ENCODE results near the gene STAT3. TPM values are rescaled to one million over a fixed set of nuclear protein-coding genes. Genes with fewer than 3 reads are reported as not detected.

Gene STAT3
- total and polyA plus RNA-seq, 9 of the 15 experiments (the other 6 are each of a cell fraction or from before 2014, with no cell fraction given), result 90.0 to 179 (median 114) TPM

DNA sequence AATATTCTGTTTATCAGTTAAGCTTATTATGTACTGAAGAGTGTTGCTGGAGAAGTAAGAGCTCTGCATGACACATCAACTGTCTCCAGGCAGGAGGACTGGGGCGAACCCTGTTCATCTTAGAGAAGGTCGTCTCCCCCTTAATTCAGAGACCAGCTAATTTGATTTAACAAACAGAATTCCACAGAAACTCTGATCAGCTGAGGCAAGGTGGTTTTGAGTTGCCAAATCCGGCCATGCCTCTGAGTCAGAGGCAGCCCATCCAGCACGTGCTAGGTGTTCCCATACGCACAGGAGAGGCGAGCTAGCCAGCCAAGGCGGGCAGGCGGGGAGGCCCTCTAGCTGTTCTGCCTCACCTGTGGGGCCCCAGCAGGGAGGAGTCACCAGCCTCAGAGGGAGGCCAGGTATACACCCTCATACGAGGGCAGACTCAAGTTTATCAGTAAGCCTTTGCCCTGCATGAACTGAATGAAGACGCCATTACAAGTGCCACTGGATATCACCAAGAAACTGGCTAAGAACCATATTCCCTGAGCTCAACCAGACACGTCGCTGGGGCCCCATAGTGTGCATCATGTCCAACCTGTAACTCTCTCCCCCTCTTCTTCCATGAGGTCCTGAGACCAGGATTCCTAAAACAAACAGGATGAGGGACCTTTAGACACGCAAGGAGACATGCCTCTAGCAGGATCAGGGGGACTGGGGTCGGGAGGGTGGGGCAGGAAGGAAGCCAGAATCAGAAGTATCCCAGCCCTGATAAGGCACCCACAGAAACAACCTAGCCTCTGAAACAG, 74.3 kb downstream of the STAT3 start (continued):
- TF ChIP-seq, protein P1, sequence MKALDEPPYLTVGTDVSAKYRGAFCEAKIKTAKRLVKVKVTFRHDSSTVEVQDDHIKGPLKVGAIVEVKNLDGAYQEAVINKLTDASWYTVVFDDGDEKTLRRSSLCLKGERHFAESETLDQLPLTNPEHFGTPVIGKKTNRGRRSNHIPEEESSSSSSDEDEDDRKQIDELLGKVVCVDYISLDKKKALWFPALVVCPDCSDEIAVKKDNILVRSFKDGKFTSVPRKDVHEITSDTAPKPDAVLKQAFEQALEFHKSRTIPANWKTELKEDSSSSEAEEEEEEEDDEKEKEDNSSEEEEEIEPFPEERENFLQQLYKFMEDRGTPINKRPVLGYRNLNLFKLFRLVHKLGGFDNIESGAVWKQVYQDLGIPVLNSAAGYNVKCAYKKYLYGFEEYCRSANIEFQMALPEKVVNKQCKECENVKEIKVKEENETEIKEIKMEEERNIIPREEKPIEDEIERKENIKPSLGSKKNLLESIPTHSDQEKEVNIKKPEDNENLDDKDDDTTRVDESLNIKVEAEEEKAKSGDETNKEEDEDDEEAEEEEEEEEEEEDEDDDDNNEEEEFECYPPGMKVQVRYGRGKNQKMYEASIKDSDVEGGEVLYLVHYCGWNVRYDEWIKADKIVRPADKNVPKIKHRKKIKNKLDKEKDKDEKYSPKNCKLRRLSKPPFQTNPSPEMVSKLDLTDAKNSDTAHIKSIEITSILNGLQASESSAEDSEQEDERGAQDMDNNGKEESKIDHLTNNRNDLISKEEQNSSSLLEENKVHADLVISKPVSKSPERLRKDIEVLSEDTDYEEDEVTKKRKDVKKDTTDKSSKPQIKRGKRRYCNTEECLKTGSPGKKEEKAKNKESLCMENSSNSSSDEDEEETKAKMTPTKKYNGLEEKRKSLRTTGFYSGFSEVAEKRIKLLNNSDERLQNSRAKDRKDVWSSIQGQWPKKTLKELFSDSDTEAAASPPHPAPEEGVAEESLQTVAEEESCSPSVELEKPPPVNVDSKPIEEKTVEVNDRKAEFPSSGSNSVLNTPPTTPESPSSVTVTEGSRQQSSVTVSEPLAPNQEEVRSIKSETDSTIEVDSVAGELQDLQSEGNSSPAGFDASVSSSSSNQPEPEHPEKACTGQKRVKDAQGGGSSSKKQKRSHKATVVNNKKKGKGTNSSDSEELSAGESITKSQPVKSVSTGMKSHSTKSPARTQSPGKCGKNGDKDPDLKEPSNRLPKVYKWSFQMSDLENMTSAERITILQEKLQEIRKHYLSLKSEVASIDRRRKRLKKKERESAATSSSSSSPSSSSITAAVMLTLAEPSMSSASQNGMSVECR (CRISPR knock-in tag; IDR thresholded peaks at IDR 0.05), result no peak
- TF ChIP-seq ZNF76 (CRISPR knock-in tag; IDR thresholded peaks at IDR 0.05; ENCODE audit: borderline replicate concordance) (peak; percentile 95), HIVEP1 (CRISPR knock-in tag; IDR thresholded peaks at IDR 0.05) (no peak), NFXL1 (CRISPR knock-in tag; IDR thresholded peaks at IDR 0.05) (no peak), EP300 (IDR thresholded peaks at IDR 0.05; ENCODE audit: low read length) (peak; percentile 72; the same call in 1 of the 2 replicates), ZNF224 (CRISPR knock-in tag; IDR thresholded peaks at IDR 0.05) (no peak), ZNF785 (CRISPR knock-in tag; IDR thresholded peaks at IDR 0.05) (no peak; the same call in 1 of the 2 replicates), PPARD (CRISPR knock-in tag; IDR thresholded peaks at IDR 0.05) (no peak), BRD4 (IDR thresholded peaks at IDR 0.05) (peak; percentile 51; the same call in 1 of the 2 replicates), KLF6 (CRISPR knock-in tag; IDR thresholded peaks at IDR 0.05; ENCODE audit: borderline replicate concordance) (no peak; the same call in 1 of the 2 replicates), ZNF23 (CRISPR knock-in tag; IDR thresholded peaks at IDR 0.05) (no peak), MEF2D (tag; conservative IDR thresholded peaks at IDR 0.05; ENCODE audit: low read depth) (peak; percentile 75; the same call in 1 of the 2 replicates)
- TF ChIP-seq, protein P2, sequence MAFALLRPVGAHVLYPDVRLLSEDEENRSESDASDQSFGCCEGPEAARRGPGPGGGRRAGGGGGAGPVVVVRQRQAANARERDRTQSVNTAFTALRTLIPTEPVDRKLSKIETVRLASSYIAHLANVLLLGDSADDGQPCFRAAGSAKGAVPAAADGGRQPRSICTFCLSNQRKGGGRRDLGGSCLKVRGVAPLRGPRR (CRISPR knock-in tag; IDR thresholded peaks at IDR 0.05), result peak; percentile 60; the same call in 1 of the 2 replicates
- TF ChIP-seq, protein P3, sequence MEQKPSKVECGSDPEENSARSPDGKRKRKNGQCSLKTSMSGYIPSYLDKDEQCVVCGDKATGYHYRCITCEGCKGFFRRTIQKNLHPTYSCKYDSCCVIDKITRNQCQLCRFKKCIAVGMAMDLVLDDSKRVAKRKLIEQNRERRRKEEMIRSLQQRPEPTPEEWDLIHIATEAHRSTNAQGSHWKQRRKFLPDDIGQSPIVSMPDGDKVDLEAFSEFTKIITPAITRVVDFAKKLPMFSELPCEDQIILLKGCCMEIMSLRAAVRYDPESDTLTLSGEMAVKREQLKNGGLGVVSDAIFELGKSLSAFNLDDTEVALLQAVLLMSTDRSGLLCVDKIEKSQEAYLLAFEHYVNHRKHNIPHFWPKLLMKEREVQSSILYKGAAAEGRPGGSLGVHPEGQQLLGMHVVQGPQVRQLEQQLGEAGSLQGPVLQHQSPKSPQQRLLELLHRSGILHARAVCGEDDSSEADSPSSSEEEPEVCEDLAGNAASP (IDR thresholded peaks at IDR 0.05), result no peak
- TF ChIP-seq, protein P4, sequence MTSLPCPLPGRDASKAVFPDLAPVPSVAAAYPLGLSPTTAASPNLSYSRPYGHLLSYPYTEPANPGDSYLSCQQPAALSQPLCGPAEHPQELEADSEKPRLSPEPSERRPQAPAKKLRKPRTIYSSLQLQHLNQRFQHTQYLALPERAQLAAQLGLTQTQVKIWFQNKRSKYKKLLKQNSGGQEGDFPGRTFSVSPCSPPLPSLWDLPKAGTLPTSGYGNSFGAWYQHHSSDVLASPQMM (CRISPR knock-in tag; IDR thresholded peaks at IDR 0.05), result no peak
- TF ChIP-seq, protein P5, sequence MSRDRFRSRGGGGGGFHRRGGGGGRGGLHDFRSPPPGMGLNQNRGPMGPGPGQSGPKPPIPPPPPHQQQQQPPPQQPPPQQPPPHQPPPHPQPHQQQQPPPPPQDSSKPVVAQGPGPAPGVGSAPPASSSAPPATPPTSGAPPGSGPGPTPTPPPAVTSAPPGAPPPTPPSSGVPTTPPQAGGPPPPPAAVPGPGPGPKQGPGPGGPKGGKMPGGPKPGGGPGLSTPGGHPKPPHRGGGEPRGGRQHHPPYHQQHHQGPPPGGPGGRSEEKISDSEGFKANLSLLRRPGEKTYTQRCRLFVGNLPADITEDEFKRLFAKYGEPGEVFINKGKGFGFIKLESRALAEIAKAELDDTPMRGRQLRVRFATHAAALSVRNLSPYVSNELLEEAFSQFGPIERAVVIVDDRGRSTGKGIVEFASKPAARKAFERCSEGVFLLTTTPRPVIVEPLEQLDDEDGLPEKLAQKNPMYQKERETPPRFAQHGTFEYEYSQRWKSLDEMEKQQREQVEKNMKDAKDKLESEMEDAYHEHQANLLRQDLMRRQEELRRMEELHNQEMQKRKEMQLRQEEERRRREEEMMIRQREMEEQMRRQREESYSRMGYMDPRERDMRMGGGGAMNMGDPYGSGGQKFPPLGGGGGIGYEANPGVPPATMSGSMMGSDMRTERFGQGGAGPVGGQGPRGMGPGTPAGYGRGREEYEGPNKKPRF (IDR thresholded peaks at IDR 0.05; ENCODE audit: low read depth, low read length), result no peak
- TF ChIP-seq, protein P6, sequence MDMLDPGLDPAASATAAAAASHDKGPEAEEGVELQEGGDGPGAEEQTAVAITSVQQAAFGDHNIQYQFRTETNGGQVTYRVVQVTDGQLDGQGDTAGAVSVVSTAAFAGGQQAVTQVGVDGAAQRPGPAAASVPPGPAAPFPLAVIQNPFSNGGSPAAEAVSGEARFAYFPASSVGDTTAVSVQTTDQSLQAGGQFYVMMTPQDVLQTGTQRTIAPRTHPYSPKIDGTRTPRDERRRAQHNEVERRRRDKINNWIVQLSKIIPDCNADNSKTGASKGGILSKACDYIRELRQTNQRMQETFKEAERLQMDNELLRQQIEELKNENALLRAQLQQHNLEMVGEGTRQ (CRISPR knock-in tag; IDR thresholded peaks at IDR 0.05), result no peak; the same call in 1 of the 2 replicates
